Uterus (tissue), 2 donors: ENCODE measurements around the gene RUNX1.

ENCODE experiments used
- POLR2A ChIP-seq, 2 donors: fragments of 450-650 bp; IDR thresholded peaks; one replicate each; pipeline ENCODE4 v1.6.1; 2016; ENCODE audit warnings: antibody characterized with exemption in 2 of 2, mild to moderate bottlenecking in 1 of 2, moderate library complexity in 1 of 2
- TF ChIP-seq, protein P1 (sequence below), 4 experiments: fragments of 200-600 bp in 2 of 4; fragments of 450-650 bp in 2 of 4; sonication (generic) in 2 of 4; IDR thresholded peaks; one replicate each; pipeline ENCODE4 v1.5.1; 2016 to 2019; ENCODE audit warnings: antibody characterized with exemption in 4 of 4, mild to moderate bottlenecking in 2 of 4, moderate library complexity in 1 of 4

DNA sequence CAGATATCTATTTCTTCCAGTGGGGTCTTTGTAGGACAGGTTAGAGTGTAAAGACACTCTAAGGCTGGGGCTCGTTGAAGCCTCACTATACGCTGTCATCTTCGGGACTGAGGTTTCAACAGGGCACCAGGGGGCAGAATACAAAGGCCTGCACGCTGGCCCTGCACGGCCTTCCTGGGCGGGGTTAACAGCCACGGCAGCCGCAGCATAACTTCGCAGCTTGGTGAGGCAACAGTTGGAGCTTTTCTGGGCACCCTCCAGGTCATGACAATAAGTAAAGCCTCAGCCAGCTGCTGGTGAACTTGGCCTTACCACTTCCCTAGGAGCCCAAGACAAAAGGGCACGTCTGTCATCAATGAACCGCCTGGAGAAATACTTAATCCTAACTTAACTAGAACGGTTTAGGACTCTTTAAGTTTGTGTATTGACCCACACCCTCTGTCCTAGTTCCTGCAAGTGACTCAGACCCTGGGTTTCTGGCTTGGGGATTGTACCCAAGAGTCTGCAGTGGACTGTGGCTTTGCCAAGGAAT is 2.3 kb upstream of the RUNX1 start:
- TF ChIP-seq, protein P1, sequence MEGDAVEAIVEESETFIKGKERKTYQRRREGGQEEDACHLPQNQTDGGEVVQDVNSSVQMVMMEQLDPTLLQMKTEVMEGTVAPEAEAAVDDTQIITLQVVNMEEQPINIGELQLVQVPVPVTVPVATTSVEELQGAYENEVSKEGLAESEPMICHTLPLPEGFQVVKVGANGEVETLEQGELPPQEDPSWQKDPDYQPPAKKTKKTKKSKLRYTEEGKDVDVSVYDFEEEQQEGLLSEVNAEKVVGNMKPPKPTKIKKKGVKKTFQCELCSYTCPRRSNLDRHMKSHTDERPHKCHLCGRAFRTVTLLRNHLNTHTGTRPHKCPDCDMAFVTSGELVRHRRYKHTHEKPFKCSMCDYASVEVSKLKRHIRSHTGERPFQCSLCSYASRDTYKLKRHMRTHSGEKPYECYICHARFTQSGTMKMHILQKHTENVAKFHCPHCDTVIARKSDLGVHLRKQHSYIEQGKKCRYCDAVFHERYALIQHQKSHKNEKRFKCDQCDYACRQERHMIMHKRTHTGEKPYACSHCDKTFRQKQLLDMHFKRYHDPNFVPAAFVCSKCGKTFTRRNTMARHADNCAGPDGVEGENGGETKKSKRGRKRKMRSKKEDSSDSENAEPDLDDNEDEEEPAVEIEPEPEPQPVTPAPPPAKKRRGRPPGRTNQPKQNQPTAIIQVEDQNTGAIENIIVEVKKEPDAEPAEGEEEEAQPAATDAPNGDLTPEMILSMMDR (IDR thresholded peaks at IDR 0.05) = no peak
- no peak for TF ChIP-seq POLR2A (IDR thresholded peaks at IDR 0.05)
